Tibial nerve (tissue), 4 donors: ENCODE results near the gene FDX2. TPM values are rescaled to one million over a fixed set of nuclear protein-coding genes. Genes with fewer than 3 reads are reported as not detected.
A peak's percentile ranks its signal among the peaks of the same experiment; 100 is the strongest.
"Not testable (repeated sequence)": the region's sequence is repeated elsewhere in the genome, so short reads cannot be mapped to it uniquely, and the experiment has no call there.

Experiments
- DNase-seq, 2 donors: peaks; one replicate each; pipeline ENCODE4 v3.0.0-alpha.2; 2019; ENCODE audit warnings: low spot score in 2 of 2
- H3K27ac ChIP-seq, 4 donors: fragments of 200-600 bp; sonication (generic) in 3 of 4; one replicate each; pipeline ENCODE4 v1.5.1; 2017 to 2019; ENCODE audit warnings: mild to moderate bottlenecking in 1 of 4
- H3K27me3 ChIP-seq, 2 donors: fragments of 200-600 bp; sonication (generic) in 1 of 2; one replicate each; pipeline versions ENCODE4 v1.5.1 to v1.6.0; 2017 to 2019
- H3K36me3 ChIP-seq, 3 donors: fragments of 200-600 bp; sonication (generic); one replicate each; pipeline ENCODE4 v1.5.1; 2018 to 2019
- H3K4me1 ChIP-seq, 4 donors: fragments of 200-600 bp; sonication (generic) in 3 of 4; one replicate each; pipeline ENCODE4 v1.5.1; 2017 to 2019
- H3K4me3 ChIP-seq, 4 donors: fragments of 200-600 bp; sonication (generic) in 3 of 4; one replicate each; pipeline ENCODE4 v1.5.1; 2017 to 2019; ENCODE audit warnings: mild to moderate bottlenecking in 1 of 4, moderate library complexity in 1 of 4
- H3K9me3 ChIP-seq, 4 donors: fragments of 200-600 bp; sonication (generic) in 3 of 4; one replicate each; pipeline ENCODE4 v1.5.1; 2017 to 2019
- EP300 ChIP-seq, 2 donors: sonication (generic); formaldehyde crosslinking; IDR thresholded peaks; one replicate each; pipeline ENCODE4 v1.6.1; 2017; ENCODE audit warnings: antibody characterized with exemption in 2 of 2, mild to moderate bottlenecking in 1 of 2
- POLR2A ChIP-seq, 2 donors: fragments of 450-650 bp; IDR thresholded peaks; one replicate each; pipeline ENCODE4 v1.6.1; 2017; ENCODE audit warnings: antibody characterized with exemption in 2 of 2, mild to moderate bottlenecking in 2 of 2, moderate library complexity in 2 of 2
- WGBS, 2 donors: methylation state at CpG; one replicate each; pipeline ENCODE4 v1.1.5; 2018; 5-methylcytosine and 5-hydroxymethylcytosine counted together
- total RNA-seq, 4 donors: library from RNA; depleted of rRNA; stranded (reverse); fragments of >200 nt; gene quantifications; one replicate each; pipeline ENCODE4 v1.1.0, GENCODE V29; 2016
- TF ChIP-seq, protein P1 (sequence below), 5 experiments: fragments of 200-600 bp in 3 of 5; fragments of 450-650 bp in 2 of 5; sonication (generic) in 3 of 5; IDR thresholded peaks; one replicate each; pipeline ENCODE4 v1.5.1; 2016 to 2019; ENCODE audit warnings: antibody characterized with exemption in 5 of 5, mild to moderate bottlenecking in 3 of 5, moderate library complexity in 2 of 5

FDX2 gene
- total RNA-seq, 4 donors from 2014 or later: 10.0 to 29.1 (median 18.2) TPM

GRCh38 chr19:10344780-10345179 lies 29.0 kb upstream of the FDX2 start:
- no peak overlapping the region for H3K27ac ChIP-seq
- no peak for DNase-seq
- H3K9me3 ChIP-seq: no peaks in the 10 kb centered on the region
- H3K4me1 ChIP-seq: no peaks in the 10 kb centered on the region
- H3K4me3 ChIP-seq: no peak overlapping the region
- TF ChIP-seq EP300 (IDR thresholded peaks at IDR 0.05): no peak
- TF ChIP-seq POLR2A (IDR thresholded peaks at IDR 0.05): no peak
- TF ChIP-seq, protein P1, sequence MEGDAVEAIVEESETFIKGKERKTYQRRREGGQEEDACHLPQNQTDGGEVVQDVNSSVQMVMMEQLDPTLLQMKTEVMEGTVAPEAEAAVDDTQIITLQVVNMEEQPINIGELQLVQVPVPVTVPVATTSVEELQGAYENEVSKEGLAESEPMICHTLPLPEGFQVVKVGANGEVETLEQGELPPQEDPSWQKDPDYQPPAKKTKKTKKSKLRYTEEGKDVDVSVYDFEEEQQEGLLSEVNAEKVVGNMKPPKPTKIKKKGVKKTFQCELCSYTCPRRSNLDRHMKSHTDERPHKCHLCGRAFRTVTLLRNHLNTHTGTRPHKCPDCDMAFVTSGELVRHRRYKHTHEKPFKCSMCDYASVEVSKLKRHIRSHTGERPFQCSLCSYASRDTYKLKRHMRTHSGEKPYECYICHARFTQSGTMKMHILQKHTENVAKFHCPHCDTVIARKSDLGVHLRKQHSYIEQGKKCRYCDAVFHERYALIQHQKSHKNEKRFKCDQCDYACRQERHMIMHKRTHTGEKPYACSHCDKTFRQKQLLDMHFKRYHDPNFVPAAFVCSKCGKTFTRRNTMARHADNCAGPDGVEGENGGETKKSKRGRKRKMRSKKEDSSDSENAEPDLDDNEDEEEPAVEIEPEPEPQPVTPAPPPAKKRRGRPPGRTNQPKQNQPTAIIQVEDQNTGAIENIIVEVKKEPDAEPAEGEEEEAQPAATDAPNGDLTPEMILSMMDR (IDR thresholded peaks at IDR 0.05): no peak
- H3K27me3 ChIP-seq: no peaks in the 10 kb centered on the region
- H3K36me3 ChIP-seq: peaks cover 0 to 12% (median 0%) of the 10 kb centered on the region in 3 donors
- WGBS, 2 donors: 84 to 87% methylated on average over 10 of the region's 10 CpGs

DNA sequence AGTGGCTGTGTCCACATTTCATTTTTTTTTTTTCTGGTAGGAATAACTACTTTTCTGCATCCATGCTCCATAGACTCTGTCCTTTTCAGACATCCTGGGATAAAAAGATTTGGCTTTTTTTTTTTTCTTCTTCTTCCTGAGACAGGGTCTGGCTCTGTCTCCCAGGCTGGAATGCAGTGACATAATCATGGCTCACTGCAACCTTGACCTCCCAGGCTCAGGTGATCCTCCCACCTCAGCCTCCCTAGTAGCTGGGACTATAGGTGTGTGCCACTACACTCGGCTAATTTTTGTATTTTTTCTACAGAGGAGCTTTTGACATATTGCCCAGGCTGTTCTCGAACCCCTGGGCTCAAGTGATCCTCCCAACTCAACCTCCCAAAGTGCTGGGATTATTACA lies 27.7 kb upstream of the FDX2 start:
- 69 to 81% methylated on average over 2 of the region's 2 CpGs for WGBS, 2 donors
- Histone ChIP-seq H3K4me1 (no peaks in the 10 kb centered on the region), H3K9me3 (no peaks in the 10 kb centered on the region), H3K4me3 (no peak overlapping the region), H3K27ac (no peak overlapping the region), H3K27me3 (no peaks in the 10 kb centered on the region), H3K36me3 (no peaks in the 10 kb centered on the region)
- TF ChIP-seq POLR2A (IDR thresholded peaks at IDR 0.05) (no peak), EP300 (IDR thresholded peaks at IDR 0.05) (no peak)
- TF ChIP-seq, protein P1 (IDR thresholded peaks at IDR 0.05): no peak
- DNase-seq: no peak

- TF ChIP-seq, protein P1 (IDR thresholded peaks at IDR 0.05): no peak
- TF ChIP-seq POLR2A (IDR thresholded peaks at IDR 0.05): no peak
- TF ChIP-seq EP300 (IDR thresholded peaks at IDR 0.05): no peak
- Histone ChIP-seq H3K4me3 (no peak overlapping the region), H3K9me3 (no peaks in the 10 kb centered on the region)
These were observed 24.2 kb upstream of the FDX2 start for GRCh38 chr19:10339977-10340376.

GRCh38 chr19:10339380-10339960 lies 23.7 kb upstream of the FDX2 start, which contains the start of gene ICAM3:
Gene ICAM3, minus strand, starts transcription at chr19:10339624. Its CDS starts 10 bp downstream, at chr19:10339614.
- 60 to 77% methylated on average over 14 of the region's 14 CpGs for WGBS, 2 donors
- H3K4me1 ChIP-seq: peaks cover 0 to 8% (median under 1%) of the 10 kb centered on the region in 4 donors
- DNase-seq: no peak
- H3K36me3 ChIP-seq: no peaks in the 10 kb centered on the region
- peak within 1 kb of the TSS in 1 of 4 donors; percentile 65 for H3K27ac ChIP-seq
- TF ChIP-seq POLR2A (IDR thresholded peaks at IDR 0.05) (no peak), EP300 (IDR thresholded peaks at IDR 0.05) (no peak)
- TF ChIP-seq, protein P1 (IDR thresholded peaks at IDR 0.05): no peak
- no peaks in the 10 kb centered on the region for H3K27me3 ChIP-seq
- H3K4me3 ChIP-seq: peak within 1 kb of the TSS in 1 of 4 donors; percentile 33
- H3K9me3 ChIP-seq: no peaks in the 10 kb centered on the region

More at GRCh38 chr19:10339977-10340376, 24.2 kb upstream of the FDX2 start:
- H3K4me1 ChIP-seq: peaks cover 0 to 7% (median 0%) of the 10 kb centered on the region in 4 donors
- no peaks in the 10 kb centered on the region for H3K36me3 ChIP-seq
- DNase-seq: no peak
- no peaks in the 10 kb centered on the region for H3K27me3 ChIP-seq
- 81 to 86% methylated on average over 5 of the region's 5 CpGs for WGBS, 2 donors
- H3K27ac ChIP-seq: no peak overlapping the region

- 75 to 80% methylated on average over 6 of the region's 6 CpGs for WGBS, 2 donors
- DNase-seq: no peak
- Histone ChIP-seq H3K9me3 (no peaks in the 10 kb centered on the region), H3K27ac (peak overlapping the region in 1 of 4 donors; percentile 65), H3K36me3 (no peaks in the 10 kb centered on the region), H3K4me3 (peak overlapping the region in 1 of 4 donors; percentile 33), H3K4me1 (peaks cover 0 to 13% (median 2%) of the 10 kb centered on the region in 4 donors), H3K27me3 (no peaks in the 10 kb centered on the region)
- no peak for TF ChIP-seq POLR2A (IDR thresholded peaks at IDR 0.05)
- TF ChIP-seq, protein P1 (IDR thresholded peaks at IDR 0.05): no peak
- TF ChIP-seq EP300 (IDR thresholded peaks at IDR 0.05): no peak
These were observed 23.1 kb upstream of the FDX2 start for GRCh38 chr19:10338940-10339339.

GRCh38 chr19:10336725-10337124 lies 20.9 kb upstream of the FDX2 start:
- peaks cover 0 to 28% (median 12%) of the 10 kb centered on the region in 4 donors for H3K4me1 ChIP-seq
- H3K27ac ChIP-seq, H3K9me3 ChIP-seq, H3K36me3 ChIP-seq, H3K27me3 ChIP-seq, DNase-seq, H3K4me3 ChIP-seq: not testable (repeated sequence)
- WGBS, 2 donors: 91 to 96% methylated on average over 9 of the region's 9 CpGs
